C4-2B (cell line): ENCODE data around the gene WFDC8.

ENCODE experiments used
- CTCF ChIP-seq: fragments of 450-650 bp; conservative IDR thresholded peaks from 2 replicates; pipeline ENCODE4 v1.5.1; 2017; ENCODE audit warnings: mild to moderate bottlenecking
- ZFX ChIP-seq: fragments of 450-650 bp; IDR thresholded peaks from 2 replicates; pipeline ENCODE4 v1.6.1; 2017

GRCh38 chr20:45510242-45510862, 68.7 kb downstream of the WFDC8 start:
- TF ChIP-seq CTCF (no peak), ZFX (no peak)
